Liver (tissue), 9 donors: ENCODE results near the gene MTCH1. TPM values are rescaled to one million over a fixed set of nuclear protein-coding genes. Genes with fewer than 3 reads are reported as not detected.

Experiments
- DNase-seq: peaks from one replicate; pipeline ENCODE4 v3.0.0-alpha.2; 2017; ENCODE audit warnings: low spot score
- H3K27ac ChIP-seq, 2 donors: one replicate each; pipeline ENCODE4 v1.7.0; 2013; ENCODE audit warnings: inconsistent platforms in 2 of 2, low read length in 2 of 2, control low read depth in 1 of 2, low read depth in 1 of 2, mild to moderate bottlenecking in 1 of 2
- H3K27me3 ChIP-seq, 4 donors: one replicate each; pipeline versions ENCODE4 v1.6.1 to v1.7.0; 2013; ENCODE audit warnings: low read length in 3 of 4, inconsistent platforms in 1 of 4, mild to moderate bottlenecking in 1 of 4, moderate library complexity in 1 of 4; ENCODE audit not compliant: control insufficient read depth in 4 of 4, insufficient read depth in 4 of 4
- H3K36me3 ChIP-seq, 4 donors: one replicate each; pipeline versions ENCODE4 v1.6.1 to v1.7.0; 2013; ENCODE audit warnings: low read length in 3 of 4, mild to moderate bottlenecking in 3 of 4, low read depth in 1 of 4, moderate library complexity in 1 of 4; ENCODE audit not compliant: control insufficient read depth in 4 of 4, insufficient read depth in 3 of 4
- H3K4me1 ChIP-seq, 4 donors: one replicate each; pipeline versions ENCODE4 v1.6.1 to v1.7.0; 2013; ENCODE audit warnings: low read length in 3 of 4, mild to moderate bottlenecking in 3 of 4, moderate library complexity in 1 of 4; ENCODE audit not compliant: control insufficient read depth in 4 of 4, insufficient read depth in 4 of 4
- H3K4me3 ChIP-seq, 3 donors: one replicate each; pipeline versions ENCODE4 v1.6.1 to v1.7.0; 2013; ENCODE audit warnings: low read length in 3 of 3, control low read depth in 1 of 3, low read depth in 1 of 3, mild to moderate bottlenecking in 1 of 3
- H3K9ac ChIP-seq, 2 donors: one replicate each; pipeline ENCODE4 v1.7.0; 2013; ENCODE audit warnings: low read length in 2 of 2, mild to moderate bottlenecking in 2 of 2, moderate library complexity in 2 of 2, control low read depth in 1 of 2, low read depth in 1 of 2
- H3K9me3 ChIP-seq, 4 donors: one replicate each; pipeline versions ENCODE4 v1.6.1 to v1.7.0; 2013; ENCODE audit warnings: low read length in 3 of 4; ENCODE audit not compliant: control insufficient read depth in 4 of 4
- FOXA1 ChIP-seq: IDR thresholded peaks from 2 replicates; pipeline ENCODE4 v1.6.1; 2016; ENCODE audit warnings: antibody characterized with exemption
- GABPA ChIP-seq, 2 donors: IDR thresholded peaks in 1 of 2; conservative IDR thresholded peaks in 1 of 2; 2 replicates each; pipeline ENCODE4 v1.6.1; 2016; ENCODE audit warnings: antibody characterized with exemption in 2 of 2, mild to moderate bottlenecking in 1 of 2, moderate library complexity in 1 of 2
- HNF4A ChIP-seq, 2 donors: conservative IDR thresholded peaks; 2 replicates each; pipeline ENCODE4 v1.6.1; 2016; ENCODE audit warnings: antibody characterized with exemption in 2 of 2, mild to moderate bottlenecking in 2 of 2
- HNF4G ChIP-seq: IDR thresholded peaks from 2 replicates; pipeline ENCODE4 v1.6.1; 2016; ENCODE audit warnings: antibody characterized with exemption
- JUND ChIP-seq, 2 donors: IDR thresholded peaks; 2 replicates each; pipeline ENCODE4 v1.6.1; 2016; ENCODE audit warnings: antibody characterized with exemption in 2 of 2
- NR2F2 ChIP-seq: IDR thresholded peaks from 2 replicates; pipeline ENCODE4 v1.6.1; 2016; ENCODE audit warnings: antibody characterized with exemption
- SP1 ChIP-seq: IDR thresholded peaks from 2 replicates; pipeline ENCODE4 v1.6.1; 2018; ENCODE audit warnings: antibody characterized with exemption, mild to moderate bottlenecking
- TAF1 ChIP-seq: conservative IDR thresholded peaks from 2 replicates; pipeline ENCODE4 v1.6.1; 2016; ENCODE audit warnings: antibody characterized with exemption, mild to moderate bottlenecking
- YY1 ChIP-seq: IDR thresholded peaks from 2 replicates; pipeline ENCODE4 v1.6.1; 2016; ENCODE audit warnings: antibody characterized with exemption, mild to moderate bottlenecking
- WGBS: extraction: QIAGEN DNeasy Blood & Tissue Kit; methylation state at CpG from one replicate; pipeline ENCODE4 v1.1.7; 2013; 5-methylcytosine and 5-hydroxymethylcytosine counted together
- polyA plus RNA-seq, 2 donors: library from polyadenylated mRNA; stranded (reverse) in 1 of 2; unstranded in 1 of 2; fragments of 200-250 nt in 1 of 2; fragments of >200 nt in 1 of 2; fragmentation: Nextera tagmentation in 1 of 2; extraction: Ambion mirVana in 1 of 2; gene quantifications; one replicate each; pipeline versions ENCODE4 v1.2.1 to v1.2.3, GENCODE V29; 2013 to 2015
- total RNA-seq, 2 donors: library from RNA; depleted of rRNA; stranded (reverse); fragments of >200 nt; gene quantifications; one replicate each; pipeline ENCODE4 v1.2.3, GENCODE V29; 2014
- TF ChIP-seq, protein P1 (sequence below): fragments of 150-350 bp; IDR thresholded peaks from 2 replicates; pipeline ENCODE4 v1.5.1; 2017; ENCODE audit warnings: improper control_type of control experiment, low read depth, low read length; ENCODE audit not compliant: missing input control
- TF ChIP-seq, protein P2 (sequence below): IDR thresholded peaks from 2 replicates; pipeline ENCODE4 v1.6.1; 2016; ENCODE audit warnings: antibody characterized with exemption
- TF ChIP-seq, protein P3 (sequence below): IDR thresholded peaks from 2 replicates; pipeline ENCODE4 v1.6.1; 2016; ENCODE audit warnings: antibody characterized with exemption
- donor health status: healthy.
- donor health status: healthy.
- donor health status: healthy.
- donor health status: healthy.
- donor health status: healthy.

Gene MTCH1
- total and polyA plus RNA-seq, 4 donors, result 61.5 to 79.6 (median 74.1) TPM

DNA sequence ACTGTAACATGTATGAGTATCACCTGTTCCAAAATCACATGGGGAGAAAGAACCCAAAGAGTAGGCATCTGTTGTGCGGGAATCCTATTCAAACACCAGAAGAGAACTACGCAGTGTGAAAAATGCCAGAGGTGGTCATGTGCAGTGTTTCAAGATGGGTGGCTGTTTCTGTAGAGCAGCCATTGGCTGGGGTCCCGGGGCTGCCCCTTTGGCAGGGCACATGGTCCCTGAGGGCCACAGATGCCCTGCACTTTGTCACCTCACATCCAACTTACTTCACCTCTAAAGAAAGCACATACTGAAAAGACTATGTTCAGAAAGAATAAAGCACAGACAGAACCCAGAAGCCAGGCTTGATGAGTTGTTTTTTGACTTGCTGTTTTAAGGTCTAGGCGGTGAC, 12.3 kb downstream of the MTCH1 start:
- Histone ChIP-seq H3K9ac (no peak overlapping the region), H3K4me1 (no peaks in the 10 kb centered on the region), H3K27me3 (no peaks in the 10 kb centered on the region), H3K27ac (no peak overlapping the region), H3K9me3 (no peaks in the 10 kb centered on the region), H3K36me3 (peaks cover 45 to 97% (median 83%) of the 10 kb centered on the region in 4 donors), H3K4me3 (no peak overlapping the region)
- 84% methylated on average over 4 of the region's 4 CpGs for WGBS
- DNase-seq, result no peak
- TF ChIP-seq HNF4A (conservative IDR thresholded peaks at IDR 0.05) (no peak), NR2F2 (no peak), SP1 (no peak), TAF1 (no peak), FOXA1 (no peak)
- TF ChIP-seq, protein P1, sequence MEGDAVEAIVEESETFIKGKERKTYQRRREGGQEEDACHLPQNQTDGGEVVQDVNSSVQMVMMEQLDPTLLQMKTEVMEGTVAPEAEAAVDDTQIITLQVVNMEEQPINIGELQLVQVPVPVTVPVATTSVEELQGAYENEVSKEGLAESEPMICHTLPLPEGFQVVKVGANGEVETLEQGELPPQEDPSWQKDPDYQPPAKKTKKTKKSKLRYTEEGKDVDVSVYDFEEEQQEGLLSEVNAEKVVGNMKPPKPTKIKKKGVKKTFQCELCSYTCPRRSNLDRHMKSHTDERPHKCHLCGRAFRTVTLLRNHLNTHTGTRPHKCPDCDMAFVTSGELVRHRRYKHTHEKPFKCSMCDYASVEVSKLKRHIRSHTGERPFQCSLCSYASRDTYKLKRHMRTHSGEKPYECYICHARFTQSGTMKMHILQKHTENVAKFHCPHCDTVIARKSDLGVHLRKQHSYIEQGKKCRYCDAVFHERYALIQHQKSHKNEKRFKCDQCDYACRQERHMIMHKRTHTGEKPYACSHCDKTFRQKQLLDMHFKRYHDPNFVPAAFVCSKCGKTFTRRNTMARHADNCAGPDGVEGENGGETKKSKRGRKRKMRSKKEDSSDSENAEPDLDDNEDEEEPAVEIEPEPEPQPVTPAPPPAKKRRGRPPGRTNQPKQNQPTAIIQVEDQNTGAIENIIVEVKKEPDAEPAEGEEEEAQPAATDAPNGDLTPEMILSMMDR, result no peak
- TF ChIP-seq, protein P2, sequence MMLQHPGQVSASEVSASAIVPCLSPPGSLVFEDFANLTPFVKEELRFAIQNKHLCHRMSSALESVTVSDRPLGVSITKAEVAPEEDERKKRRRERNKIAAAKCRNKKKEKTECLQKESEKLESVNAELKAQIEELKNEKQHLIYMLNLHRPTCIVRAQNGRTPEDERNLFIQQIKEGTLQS, result no peak

DNA sequence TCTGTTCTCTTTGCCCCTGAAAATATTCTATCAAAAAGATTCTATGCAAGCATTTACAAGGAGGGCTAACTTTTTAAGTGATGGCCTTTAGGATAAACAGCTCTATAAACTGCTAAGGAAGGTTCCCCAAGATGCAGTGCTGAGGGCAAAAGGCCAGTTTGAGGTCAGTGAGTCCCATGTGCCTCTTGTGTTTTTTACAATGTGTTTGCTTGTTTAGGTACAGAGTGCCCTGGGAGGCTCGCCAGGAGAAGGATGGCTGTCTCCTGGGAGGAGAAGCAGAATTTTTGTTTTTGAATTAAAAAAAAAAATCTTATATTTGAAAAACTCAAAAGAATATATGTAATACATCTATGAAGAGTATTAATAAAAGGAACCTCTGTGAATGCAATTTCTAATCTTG, 12.8 kb downstream of the MTCH1 start:
- H3K36me3 ChIP-seq, result peaks cover 49 to 100% (median 81%) of the 10 kb centered on the region in 4 donors
- DNase-seq, result no peak
- H3K4me3 ChIP-seq, result no peak overlapping the region
- H3K27me3 ChIP-seq, result no peaks in the 10 kb centered on the region
- 97% methylated on average over 1 of the region's 1 CpG for WGBS
- no peak for TF ChIP-seq GABPA (IDR thresholded peaks at IDR 0.05 in 1 of 2, conservative IDR thresholded peaks at IDR 0.05 in 1 of 2)
- TF ChIP-seq, protein P3, sequence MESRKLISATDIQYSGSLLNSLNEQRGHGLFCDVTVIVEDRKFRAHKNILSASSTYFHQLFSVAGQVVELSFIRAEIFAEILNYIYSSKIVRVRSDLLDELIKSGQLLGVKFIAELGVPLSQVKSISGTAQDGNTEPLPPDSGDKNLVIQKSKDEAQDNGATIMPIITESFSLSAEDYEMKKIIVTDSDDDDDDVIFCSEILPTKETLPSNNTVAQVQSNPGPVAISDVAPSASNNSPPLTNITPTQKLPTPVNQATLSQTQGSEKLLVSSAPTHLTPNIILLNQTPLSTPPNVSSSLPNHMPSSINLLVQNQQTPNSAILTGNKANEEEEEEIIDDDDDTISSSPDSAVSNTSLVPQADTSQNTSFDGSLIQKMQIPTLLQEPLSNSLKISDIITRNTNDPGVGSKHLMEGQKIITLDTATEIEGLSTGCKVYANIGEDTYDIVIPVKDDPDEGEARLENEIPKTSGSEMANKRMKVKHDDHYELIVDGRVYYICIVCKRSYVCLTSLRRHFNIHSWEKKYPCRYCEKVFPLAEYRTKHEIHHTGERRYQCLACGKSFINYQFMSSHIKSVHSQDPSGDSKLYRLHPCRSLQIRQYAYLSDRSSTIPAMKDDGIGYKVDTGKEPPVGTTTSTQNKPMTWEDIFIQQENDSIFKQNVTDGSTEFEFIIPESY, result no peak
- TF ChIP-seq YY1, result no peak
- no peak for TF ChIP-seq TAF1
- TF ChIP-seq FOXA1, result no peak
- TF ChIP-seq, protein P1, result no peak
- TF ChIP-seq HNF4G, result no peak
- TF ChIP-seq JUND (IDR thresholded peaks at IDR 0.05), result no peak
- TF ChIP-seq, protein P2, result no peak
- TF ChIP-seq SP1, result no peak
- no peak for TF ChIP-seq NR2F2
- H3K4me1 ChIP-seq, result no peaks in the 10 kb centered on the region
- no peaks in the 10 kb centered on the region for H3K9me3 ChIP-seq
- H3K9ac ChIP-seq, result no peak overlapping the region
- H3K27ac ChIP-seq, result no peak overlapping the region
